Measurements from ENCODE around the gene BIRC2.
"Not testable (repeated sequence)": the region's sequence is repeated elsewhere in the genome, so short reads cannot be mapped to it uniquely, and the experiment has no call there.

BIRC2 gene

DNA sequence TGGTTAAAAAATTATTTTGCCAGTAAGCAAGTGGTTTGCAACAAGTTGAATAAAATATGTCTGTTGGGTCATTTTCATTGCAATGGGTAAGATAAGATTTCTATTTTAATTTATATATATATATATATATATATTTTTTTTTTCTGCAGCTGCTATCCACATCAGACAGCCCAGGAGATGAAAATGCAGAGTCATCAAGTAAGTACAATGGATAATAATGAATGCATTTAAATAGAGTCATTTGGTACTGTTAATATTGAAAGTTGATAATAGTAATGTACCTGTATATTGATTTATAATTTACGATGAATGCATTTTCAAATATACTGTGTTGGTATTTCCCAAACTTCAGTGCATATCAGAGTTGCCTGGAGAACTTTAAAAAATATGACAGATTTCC, 18.3 kb upstream of the BIRC2 start:
- no peak overlapping the region for H3K4me3 ChIP-seq (ENCODE audit: low read depth, low read length)
- DNase-seq (ENCODE audit: low read depth): no peak
- TF ChIP-seq POLR2A (IDR thresholded peaks at IDR 0.05; ENCODE audit: extremely low read depth, insufficient read length): no peak
- TF ChIP-seq, protein P1, sequence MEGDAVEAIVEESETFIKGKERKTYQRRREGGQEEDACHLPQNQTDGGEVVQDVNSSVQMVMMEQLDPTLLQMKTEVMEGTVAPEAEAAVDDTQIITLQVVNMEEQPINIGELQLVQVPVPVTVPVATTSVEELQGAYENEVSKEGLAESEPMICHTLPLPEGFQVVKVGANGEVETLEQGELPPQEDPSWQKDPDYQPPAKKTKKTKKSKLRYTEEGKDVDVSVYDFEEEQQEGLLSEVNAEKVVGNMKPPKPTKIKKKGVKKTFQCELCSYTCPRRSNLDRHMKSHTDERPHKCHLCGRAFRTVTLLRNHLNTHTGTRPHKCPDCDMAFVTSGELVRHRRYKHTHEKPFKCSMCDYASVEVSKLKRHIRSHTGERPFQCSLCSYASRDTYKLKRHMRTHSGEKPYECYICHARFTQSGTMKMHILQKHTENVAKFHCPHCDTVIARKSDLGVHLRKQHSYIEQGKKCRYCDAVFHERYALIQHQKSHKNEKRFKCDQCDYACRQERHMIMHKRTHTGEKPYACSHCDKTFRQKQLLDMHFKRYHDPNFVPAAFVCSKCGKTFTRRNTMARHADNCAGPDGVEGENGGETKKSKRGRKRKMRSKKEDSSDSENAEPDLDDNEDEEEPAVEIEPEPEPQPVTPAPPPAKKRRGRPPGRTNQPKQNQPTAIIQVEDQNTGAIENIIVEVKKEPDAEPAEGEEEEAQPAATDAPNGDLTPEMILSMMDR (IDR thresholded peaks at IDR 0.05; ENCODE audit: low read depth, low read length): no peak
- TF ChIP-seq, protein P2, sequence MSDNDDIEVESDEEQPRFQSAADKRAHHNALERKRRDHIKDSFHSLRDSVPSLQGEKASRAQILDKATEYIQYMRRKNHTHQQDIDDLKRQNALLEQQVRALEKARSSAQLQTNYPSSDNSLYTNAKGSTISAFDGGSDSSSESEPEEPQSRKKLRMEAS (IDR thresholded peaks at IDR 0.05; ENCODE audit: low read depth, low read length): no peak
- no peak for TF ChIP-seq MYC (IDR thresholded peaks at IDR 0.05; ENCODE audit: low read depth, low read length)

GRCh38 chr11:102330231-102330630, 16.8 kb upstream of the BIRC2 start:
- no peak for DNase-seq (ENCODE audit: low read depth)
- TF ChIP-seq MYC (IDR thresholded peaks at IDR 0.05; ENCODE audit: low read depth, low read length): no peak
- TF ChIP-seq, protein P2 (IDR thresholded peaks at IDR 0.05; ENCODE audit: low read depth, low read length): no peak
- TF ChIP-seq, protein P1 (IDR thresholded peaks at IDR 0.05; ENCODE audit: low read depth, low read length): no peak
- H3K4me3 ChIP-seq (ENCODE audit: low read depth, low read length): no peak overlapping the region

DNA sequence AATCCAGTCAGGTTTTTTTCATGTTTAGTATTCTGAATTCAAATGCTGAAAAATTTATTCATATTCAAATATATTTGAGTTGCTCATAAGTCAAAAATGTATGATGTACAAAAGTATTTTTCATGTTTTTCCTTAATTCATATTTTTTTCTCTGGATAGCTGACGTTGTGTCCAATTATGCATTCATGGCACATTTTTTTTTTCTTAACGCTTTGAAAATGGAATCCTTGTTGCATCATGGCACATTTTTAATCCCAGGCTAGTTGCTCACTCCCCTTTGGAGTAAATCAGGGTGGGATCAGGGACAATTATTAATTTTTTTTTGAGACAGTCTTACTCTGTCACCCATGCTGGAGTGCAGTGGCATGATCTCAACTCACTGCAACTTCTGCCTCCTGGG, 15.7 kb upstream of the BIRC2 start:
- no peak for DNase-seq (ENCODE audit: low read depth)
- TF ChIP-seq, protein P2 (IDR thresholded peaks at IDR 0.05; ENCODE audit: low read depth, low read length): no peak
- TF ChIP-seq, protein P1 (IDR thresholded peaks at IDR 0.05; ENCODE audit: low read depth, low read length): no peak
- TF ChIP-seq POLR2A (IDR thresholded peaks at IDR 0.05; ENCODE audit: extremely low read depth, insufficient read length) (no peak), MYC (IDR thresholded peaks at IDR 0.05; ENCODE audit: low read depth, low read length) (no peak)
- H3K4me3 ChIP-seq (ENCODE audit: low read depth, low read length): no peak overlapping the region

DNA sequence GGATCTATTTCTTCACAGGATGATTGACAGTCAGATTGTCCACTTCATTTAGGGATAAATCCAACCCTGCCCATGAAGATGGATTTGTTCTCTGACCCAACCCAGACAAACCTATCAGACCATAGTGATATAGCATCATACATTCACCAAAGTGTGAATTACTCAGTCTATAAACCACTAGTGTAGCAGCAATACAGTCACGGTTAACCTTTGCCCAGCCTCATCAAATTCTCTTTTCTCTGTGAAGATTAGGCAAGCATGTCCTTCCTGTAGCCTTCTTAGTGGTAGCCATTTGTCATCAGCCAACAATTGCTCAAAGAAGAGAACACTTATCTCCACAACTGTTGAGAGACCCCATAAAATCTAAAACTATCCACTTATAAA, 14.4 kb upstream of the BIRC2 start:
- H3K4me3 ChIP-seq (ENCODE audit: low read depth, low read length): no peak overlapping the region
- no peak for DNase-seq (ENCODE audit: low read depth)
- TF ChIP-seq, protein P2 (IDR thresholded peaks at IDR 0.05; ENCODE audit: low read depth, low read length): no peak

DNA sequence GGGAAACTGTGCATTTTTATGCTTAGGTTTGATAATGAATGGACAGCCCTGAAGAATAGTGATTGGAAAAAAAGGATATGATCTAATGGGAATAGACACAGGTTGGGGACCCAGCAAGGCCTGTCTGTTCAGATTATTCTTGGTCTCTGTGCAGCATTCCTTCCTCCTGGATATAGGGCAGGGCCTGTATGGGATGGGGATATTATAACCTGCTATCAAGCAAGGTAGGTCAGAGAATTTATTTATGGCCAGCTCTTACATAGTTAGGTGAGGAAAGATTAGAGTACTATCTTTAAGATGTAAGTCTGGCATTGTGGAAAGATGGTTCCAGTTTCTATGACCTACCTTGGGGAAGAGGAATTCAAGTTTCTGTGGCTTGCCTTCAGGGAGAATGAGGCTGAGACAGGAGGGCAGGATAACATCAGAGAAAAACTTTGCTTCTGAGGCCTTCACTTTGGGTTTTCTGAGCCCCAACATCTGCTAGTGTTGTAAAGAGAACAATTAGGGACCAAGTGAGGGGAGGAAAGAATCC, 8.5 kb upstream of the BIRC2 start:
- no peak for DNase-seq (ENCODE audit: low read depth)
- TF ChIP-seq MYC (IDR thresholded peaks at IDR 0.05; ENCODE audit: low read depth, low read length) (no peak), POLR2A (IDR thresholded peaks at IDR 0.05; ENCODE audit: extremely low read depth, insufficient read length) (no peak)
- TF ChIP-seq, protein P2 (IDR thresholded peaks at IDR 0.05; ENCODE audit: low read depth, low read length): no peak
- TF ChIP-seq, protein P1 (IDR thresholded peaks at IDR 0.05; ENCODE audit: low read depth, low read length): no peak
- no peak overlapping the region for H3K4me3 ChIP-seq (ENCODE audit: low read depth, low read length)

- DNase-seq (ENCODE audit: low read depth); H3K4me3 ChIP-seq (ENCODE audit: low read depth, low read length): not testable (repeated sequence)
Measured at GRCh38 chr11:102341311-102341710, 5.7 kb upstream of the BIRC2 start.

DNA sequence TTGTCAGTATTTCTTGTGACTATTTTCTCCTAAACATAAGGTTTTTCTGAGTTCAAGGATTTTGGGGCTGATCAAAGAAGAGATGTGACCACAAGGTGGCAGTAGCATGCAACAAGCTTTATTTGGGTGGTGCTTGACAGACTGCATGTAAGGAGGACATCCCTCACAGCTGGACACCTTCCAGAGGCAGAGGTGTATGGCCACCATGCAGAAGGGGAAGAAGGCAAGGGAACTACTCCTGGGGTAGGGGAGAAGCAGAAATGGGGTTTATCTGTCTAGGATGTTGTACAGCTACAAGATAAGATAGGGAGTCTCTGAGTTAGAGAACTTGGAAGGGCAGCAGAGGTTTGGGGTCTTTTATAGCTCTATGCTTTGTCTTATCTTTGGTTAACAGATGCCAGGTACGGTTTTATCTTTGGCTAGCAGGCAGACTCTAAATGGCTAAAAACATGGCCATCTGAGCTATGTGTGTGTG, 5.1 kb upstream of the BIRC2 start:
- TF ChIP-seq MYC (IDR thresholded peaks at IDR 0.05; ENCODE audit: low read depth, low read length): 0 out of 2 replicates have a peak, but pooled peaks have one; percentile 18
- TF ChIP-seq, protein P1 (IDR thresholded peaks at IDR 0.05; ENCODE audit: low read depth, low read length): peak; percentile 87
- no peak for TF ChIP-seq POLR2A (IDR thresholded peaks at IDR 0.05; ENCODE audit: extremely low read depth, insufficient read length)
- TF ChIP-seq, protein P2 (IDR thresholded peaks at IDR 0.05; ENCODE audit: low read depth, low read length): no peak
- no peak overlapping the region for H3K4me3 ChIP-seq (ENCODE audit: low read depth, low read length)
- peak; percentile 86 for DNase-seq (ENCODE audit: low read depth)

Measured in NB4 (cell line).